ENCODE measurements around the gene KBTBD7. TPM values are rescaled to one million over a fixed set of nuclear protein-coding genes. Genes with fewer than 3 reads are reported as not detected.
"Not testable (repeated sequence)": the region's sequence is repeated elsewhere in the genome, so short reads cannot be mapped to it uniquely, and the experiment has no call there.

KBTBD7 gene
- polyA plus RNA-seq, 1 donor = 8.0 TPM

DNA sequence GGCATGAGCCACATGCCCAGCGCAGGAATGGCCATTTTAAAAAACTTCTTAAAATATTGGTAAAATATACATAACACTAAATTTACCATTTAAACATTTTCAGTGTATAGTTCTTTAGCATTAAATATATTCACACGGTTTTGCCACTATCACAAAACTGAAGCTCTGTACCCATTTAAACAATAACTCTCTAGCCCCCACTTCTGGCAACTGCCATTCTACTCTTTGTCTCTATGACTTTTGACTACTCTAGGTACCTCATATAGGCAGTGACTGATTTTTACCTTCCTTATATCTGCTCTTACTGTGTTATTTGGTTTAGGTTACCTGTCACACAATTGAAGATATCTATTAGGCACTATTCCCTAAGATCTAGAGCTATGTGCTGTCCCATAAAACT, 2.3 kb upstream of the KBTBD7 start:
- no peak for DNase-seq (ENCODE audit: low read depth)

DNA sequence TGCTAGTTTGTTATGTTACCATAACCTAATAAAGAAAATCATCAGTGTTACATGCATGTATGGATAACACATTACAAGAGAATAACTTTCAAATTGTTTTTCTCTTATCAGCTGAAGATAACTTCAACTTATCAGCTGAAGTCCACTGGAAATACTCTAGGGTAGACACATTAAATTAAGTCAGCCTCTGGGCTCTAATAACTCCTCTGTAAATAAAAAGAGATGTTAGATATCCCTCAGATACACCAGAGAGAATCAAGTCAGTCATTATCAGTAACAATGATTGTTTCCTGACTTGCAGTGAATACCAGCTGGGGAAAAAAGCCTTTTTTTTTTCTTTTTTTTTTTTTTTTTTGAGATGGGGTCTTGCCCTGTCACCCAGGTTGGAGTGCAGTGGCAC, 1.6 kb upstream of the KBTBD7 start:
- DNase-seq (ENCODE audit: low read depth) = no peak

- no peak for DNase-seq (ENCODE audit: low read depth)
These were observed 900 bp downstream of the KBTBD7 start for GRCh38 chr13:41193469-41193868.

DNA sequence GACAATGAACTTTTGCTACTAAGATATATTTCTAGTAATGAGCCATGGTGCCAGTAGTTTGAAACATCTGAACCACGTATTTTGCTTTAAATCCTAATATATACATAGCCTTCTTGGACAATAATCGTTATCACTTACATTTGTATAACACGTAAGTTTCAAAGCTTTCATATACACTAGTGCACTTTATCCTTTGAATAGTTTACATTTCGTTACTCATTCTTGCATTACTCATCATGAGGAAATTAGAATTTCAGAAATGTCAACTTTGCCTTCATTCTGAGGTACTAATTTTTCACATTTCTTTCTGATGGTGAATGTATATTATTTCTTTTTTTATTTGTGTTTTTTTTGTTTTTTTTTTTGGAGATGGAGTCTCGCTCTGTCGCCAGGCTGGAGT, 5.8 kb downstream of the KBTBD7 start:
- DNase-seq (ENCODE audit: low read depth) = no peak

- DNase-seq (ENCODE audit: low read depth) = no peak
These were observed 7.9 kb downstream of the KBTBD7 start for GRCh38 chr13:41186481-41186880.

GRCh38 chr13:41182231-41182630, 12.1 kb downstream of the KBTBD7 start:
- DNase-seq (ENCODE audit: low read depth) = no peak

DNA sequence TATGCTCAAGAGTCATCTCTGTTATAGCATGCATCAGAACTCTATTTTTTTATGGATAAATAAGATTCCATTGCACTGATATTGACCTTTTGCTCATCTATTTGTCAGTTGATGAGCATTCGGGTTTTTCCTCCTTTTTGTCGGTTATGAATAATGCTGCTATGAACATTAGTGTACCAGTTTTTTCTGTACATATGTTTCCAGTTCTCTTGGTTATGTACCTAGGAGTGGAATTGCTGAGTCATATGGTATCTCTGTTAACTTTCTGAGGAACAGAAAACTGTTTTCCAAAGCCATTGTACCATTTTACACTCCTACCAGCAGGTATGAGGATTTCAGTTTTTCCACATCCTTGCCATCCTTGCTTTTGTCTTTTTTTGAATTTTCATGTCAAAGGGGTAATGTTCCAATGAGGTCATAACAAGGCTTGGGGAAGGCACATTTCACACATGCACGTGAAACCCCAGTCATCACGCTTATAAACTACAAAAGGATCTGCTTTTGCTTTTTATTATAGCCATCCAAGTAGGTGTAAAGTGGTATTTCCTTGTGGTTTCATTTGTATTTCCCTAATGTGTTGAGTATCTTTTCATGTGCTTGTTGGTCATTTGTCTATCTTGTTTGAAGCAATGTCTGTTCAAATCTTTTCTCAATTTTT, 14.6 kb downstream of the KBTBD7 start:
- DNase-seq (ENCODE audit: low read depth) = no peak

- no peak for DNase-seq (ENCODE audit: low read depth)
These were observed 16.3 kb downstream of the KBTBD7 start for GRCh38 chr13:41178040-41178439.

DNA sequence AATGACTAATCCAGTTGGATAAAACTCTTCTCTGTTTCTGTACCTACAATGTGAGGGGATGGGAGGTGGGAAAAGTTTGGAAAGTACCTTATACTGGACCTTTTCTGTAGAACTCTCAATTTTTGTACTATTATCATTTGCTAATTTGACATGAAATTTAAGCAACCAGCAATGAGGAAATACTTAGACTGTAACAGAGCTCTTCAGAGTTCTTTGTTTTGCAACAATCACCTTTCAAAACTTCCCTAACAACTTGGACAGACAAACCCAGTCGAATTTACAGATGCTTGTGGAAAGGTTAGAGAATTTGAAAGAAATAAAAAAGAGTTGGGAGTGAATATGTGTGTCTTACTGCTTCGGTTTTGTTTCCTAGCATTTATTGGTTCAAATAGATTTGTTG, 16.8 kb downstream of the KBTBD7 start:
- DNase-seq (ENCODE audit: low read depth) = no peak

GRCh38 chr13:41175576-41175975, 18.8 kb downstream of the KBTBD7 start:
- not testable (repeated sequence) for DNase-seq (ENCODE audit: low read depth)

GRCh38 chr13:41162151-41162550, 32.2 kb downstream of the KBTBD7 start:
- DNase-seq (ENCODE audit: low read depth) = no peak

DNA sequence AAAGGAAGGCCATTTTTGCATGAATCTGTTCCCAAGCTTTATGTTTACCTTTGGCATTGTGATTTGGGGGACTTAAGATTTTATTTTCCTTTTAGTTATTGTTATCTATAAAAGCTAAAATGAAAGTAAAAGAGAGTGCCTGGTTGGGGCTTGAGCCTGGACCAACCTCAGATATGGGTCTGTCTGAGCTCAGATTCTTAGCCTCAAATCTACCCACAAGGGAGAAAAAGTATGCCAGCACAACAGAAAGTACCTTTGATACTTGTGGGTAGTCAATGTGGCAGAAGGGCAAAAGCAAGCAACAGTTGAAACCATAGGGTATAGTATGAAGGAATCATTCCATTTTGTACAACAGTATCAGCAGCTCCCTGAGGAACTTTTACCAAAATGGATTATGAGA, 35.2 kb downstream of the KBTBD7 start:
- no peak for DNase-seq (ENCODE audit: low read depth)

DNA sequence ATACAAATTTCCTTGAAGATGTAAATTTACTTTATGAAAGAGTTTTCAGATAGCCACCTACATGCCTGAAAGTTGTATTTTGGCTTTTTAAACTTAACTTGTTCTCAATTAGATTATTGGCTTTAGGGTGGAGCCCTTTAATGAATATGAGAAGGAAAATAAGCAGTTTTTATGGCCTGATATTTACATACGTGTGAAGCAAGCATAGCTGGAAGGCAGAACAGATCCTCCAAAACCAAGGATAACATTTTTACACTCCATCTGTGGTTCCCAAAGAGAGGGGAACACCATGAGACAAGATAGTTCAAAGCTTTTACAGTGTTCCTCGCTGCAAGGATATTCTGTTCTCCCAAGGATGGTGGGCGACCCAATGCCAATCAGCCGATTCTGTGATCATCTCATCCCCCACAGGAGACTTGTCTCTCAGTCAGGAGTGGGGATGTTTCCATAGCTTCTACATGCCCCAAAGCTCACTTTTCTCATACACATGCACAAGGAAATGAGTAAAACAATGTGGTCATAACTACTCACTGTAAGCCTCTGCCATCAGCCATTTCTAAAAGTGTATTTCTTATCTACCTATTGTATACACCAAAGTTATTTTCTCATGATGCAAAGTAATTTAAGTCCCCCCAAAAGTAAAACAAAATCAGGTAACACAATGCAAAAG, 37.2 kb downstream of the KBTBD7 start:
- no peak for DNase-seq (ENCODE audit: low read depth)

DNA sequence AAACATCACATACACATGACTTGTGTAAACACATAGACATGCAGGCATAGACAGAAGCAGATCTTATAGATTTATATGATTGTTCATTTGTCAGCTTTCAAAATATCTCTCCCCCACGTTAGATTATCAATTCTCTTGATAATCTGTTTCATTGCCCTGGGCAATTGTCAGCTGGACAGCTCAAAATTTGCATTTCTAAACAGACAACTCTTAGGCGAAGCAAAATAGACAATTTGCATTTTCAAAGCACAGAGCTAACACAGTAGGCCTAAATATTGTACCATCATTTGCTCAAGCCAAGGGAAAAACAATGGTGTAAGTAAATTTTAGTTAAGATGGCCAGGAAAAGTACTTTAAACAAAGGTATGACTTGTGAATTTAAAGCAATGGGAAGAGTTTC, 37.7 kb downstream of the KBTBD7 start:
- DNase-seq (ENCODE audit: low read depth) = no peak

GRCh38 chr13:41154042-41154441, 40.3 kb downstream of the KBTBD7 start:
- DNase-seq (ENCODE audit: low read depth) = no peak

- DNase-seq (ENCODE audit: low read depth) = no peak
These were observed 42.4 kb downstream of the KBTBD7 start for GRCh38 chr13:41152005-41152404.

GRCh38 chr13:41150058-41150457, 44.3 kb downstream of the KBTBD7 start:
- no peak for DNase-seq (ENCODE audit: low read depth)

DNA sequence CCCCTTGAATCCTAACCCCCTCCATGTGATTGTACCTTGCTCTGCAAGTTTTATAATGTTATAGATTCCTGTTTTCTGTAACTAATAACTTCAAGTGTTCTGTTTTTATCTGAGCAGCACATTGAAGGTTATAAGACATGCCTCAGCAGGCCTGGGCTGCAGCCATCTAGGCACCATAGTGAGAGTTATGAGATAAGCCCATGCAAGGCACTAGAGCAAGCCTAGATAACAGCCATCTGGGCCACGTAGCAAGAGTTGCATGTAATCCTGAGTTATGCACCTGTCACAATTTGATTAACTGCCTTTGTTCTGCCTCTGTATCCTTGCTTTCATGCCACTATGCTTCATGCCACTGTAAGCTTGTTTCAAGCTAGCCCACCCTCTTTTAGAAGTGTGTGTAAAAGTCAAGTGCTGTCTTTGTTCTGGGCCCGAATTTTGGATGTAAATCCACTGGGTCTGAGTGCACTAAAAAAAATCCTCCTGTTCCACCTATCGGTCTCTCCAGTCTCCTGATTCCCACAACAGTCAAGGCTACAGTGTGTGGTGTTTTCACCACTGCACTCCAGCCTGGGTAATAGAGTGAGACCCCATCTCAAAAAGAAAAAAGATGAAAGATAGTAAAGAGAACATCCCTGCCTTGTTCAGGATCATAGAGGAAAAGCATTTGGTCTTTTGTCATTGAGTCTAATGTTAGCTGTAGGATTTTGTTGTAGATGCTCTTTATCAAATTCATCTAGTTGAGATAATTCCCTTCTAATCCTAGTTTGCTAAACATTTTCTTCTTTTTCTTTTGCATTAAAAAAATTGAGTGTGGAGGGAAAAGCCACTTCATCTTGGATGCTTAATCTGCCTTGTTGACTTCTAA, 45.7 kb downstream of the KBTBD7 start:
- no peak for DNase-seq (ENCODE audit: low read depth)

GRCh38 chr13:41145136-41145908, 49.0 kb downstream of the KBTBD7 start:
- no peak for DNase-seq (ENCODE audit: low read depth)

GRCh38 chr13:41144576-41144975, 49.8 kb downstream of the KBTBD7 start:
- DNase-seq (ENCODE audit: low read depth) = no peak
